ENCODE measurements around the gene CPSF4.

CPSF4 gene

DNA sequence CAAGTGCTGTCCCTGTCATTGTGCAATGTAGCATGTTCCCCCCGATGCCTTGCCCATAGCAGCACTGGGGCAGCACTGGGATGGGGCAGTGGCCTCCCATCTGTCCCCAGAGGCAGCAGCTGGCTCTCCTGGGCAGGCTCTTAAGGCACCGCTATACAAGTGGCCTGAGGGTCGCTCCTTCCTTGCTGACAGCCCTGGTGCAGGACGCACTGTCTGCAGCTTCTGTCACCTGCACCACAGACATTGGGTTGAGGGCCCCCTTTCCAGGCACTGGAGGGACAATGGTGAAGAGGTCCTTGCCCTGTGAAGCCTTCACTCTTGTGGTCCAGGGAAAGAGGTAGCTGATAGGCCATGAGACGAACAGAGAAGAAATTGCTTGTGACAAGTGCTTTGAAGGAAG lies 10.6 kb downstream of the CPSF4 start:
- DNase-seq: no peak

GRCh38 chr7:99451936-99452335 lies 13.2 kb downstream of the CPSF4 start:
- DNase-seq: no peak

- DNase-seq: no peak
These were observed 13.8 kb downstream of the CPSF4 start for GRCh38 chr7:99452541-99452940.

DNA sequence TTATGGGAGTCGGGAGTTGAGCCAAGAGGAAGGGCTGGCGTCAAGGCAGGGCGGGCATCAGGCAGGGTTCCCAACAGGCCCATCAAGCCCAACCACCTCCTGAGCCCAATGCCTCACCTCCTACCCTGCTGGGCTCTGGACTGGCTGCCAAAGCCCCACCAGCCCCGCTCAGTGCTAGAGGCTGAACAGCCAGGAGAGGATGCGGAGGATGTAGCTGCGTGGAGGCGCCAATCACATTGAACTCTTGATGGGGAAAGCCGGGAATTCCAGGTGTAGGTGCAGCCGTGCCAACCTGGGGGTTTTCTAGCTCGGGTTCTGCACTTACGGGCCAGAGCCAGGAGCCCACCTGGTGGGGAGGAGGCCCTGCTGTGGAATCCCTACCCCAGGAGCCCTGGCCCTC lies 14.4 kb downstream of the CPSF4 start:
- no peak for DNase-seq

DNA sequence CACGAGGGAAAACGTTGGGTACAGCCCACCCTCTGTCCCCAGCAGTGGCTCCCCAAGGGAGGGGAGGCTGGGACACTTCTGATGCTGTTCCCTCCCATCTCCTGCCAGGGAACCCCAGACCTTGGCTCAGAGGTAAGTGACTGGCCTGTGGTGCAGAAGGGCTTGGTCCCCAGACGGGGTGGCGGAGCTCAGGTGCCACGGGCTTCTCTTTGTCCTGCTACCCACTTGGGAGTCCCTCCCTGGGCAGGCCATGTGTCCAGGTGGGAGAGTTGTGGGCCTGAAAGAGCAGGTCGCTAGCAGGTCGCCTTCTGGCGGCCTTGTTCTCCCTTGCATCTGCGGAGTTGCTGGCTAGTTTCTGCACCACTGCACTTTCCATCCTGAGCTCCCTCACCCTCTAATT lies 17.1 kb downstream of the CPSF4 start:
- no peak for DNase-seq

DNA sequence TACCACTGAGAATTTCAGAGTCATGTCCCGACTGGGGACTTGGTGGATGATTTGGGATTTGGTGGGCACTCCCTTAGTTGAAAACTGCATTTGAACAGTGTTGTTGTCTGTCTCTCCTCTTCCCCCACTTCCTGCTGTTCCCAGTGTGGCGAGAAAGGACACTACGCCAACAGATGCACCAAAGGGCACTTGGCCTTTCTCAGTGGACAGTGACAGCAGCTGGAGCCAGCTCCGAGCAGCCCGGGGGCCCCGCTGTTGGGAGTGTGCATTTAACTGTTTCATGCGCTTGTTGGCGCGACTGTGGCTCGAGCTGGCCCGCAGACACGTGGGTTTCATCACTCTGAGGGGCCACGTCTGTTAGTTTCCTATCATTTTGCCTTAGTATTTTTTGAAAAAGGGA lies 17.5 kb downstream of the CPSF4 start:
- no peak for DNase-seq

DNA sequence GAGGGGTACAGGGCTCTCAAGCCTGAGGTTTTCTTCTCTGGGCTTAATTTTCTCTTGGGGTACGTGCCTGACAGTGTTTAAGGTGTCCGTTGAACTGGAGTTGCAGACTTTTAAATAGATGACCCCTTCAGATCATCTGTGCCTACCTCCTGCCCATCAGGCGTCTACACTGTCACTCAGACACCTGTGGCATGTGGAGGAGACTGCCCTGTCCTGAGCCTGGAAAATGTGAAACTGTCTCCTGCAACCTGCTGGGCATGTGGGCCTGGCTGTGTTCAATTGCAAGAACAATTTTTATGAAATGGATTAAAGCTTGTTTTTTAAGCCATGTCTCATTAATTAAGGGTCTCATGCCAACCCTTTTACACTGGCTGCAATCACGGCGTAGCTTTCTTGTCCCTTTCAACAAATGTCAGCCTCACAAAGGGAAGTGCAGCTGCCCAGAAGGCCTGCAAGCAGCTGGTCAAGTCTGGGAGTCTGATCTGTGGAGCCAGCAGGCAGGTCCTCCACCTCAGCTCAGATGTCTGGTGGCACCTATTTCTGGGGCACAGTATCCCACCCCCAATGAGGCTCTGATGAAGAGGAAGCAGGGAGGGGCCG lies 18.4 kb downstream of the CPSF4 start:
- no peak for DNase-seq

- no peak for DNase-seq
These were observed 19.1 kb downstream of the CPSF4 start for GRCh38 chr7:99457650-99458493.

GRCh38 chr7:99459087-99459486 lies 20.3 kb downstream of the CPSF4 start:
- no peak for DNase-seq

DNA sequence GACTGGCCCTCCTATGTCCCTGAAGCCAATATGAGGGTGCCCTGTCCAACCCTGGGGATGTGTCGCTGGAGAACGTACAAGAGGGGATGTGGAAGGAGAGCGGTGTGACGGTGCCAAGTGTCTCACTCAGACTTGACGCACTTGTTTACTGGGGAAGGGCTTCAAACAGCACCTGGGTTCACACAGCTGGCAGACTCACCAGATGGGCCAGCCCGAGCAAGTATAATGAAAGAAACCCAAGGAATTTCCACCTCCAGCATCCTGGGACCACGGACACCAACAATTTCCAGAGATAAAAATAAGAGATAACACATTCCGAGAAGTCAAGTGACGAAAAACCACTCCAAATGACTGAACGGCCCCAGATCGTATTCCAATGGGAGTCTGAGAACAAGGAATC lies 21.9 kb downstream of the CPSF4 start:
- no peak for DNase-seq

DNA sequence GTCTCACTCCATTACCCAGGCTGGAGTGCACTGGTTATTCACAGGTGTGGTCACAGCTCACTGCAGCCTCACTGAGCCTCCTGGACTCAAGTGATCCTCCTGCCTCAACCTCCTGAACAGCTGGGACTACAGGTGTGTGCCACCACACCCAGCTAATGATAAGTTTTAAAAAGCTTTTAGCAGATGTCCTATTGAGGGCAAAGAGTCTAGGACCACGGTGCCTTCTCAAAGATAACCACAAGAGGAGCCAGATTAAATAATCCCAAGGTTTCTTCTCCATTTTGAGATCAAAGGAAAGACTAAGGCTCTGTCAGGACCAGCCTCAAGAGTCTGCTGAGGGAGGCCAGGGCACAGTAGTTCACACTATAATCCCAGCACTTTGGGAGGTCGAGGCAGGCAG lies 22.5 kb downstream of the CPSF4 start:
- DNase-seq: no peak

DNA sequence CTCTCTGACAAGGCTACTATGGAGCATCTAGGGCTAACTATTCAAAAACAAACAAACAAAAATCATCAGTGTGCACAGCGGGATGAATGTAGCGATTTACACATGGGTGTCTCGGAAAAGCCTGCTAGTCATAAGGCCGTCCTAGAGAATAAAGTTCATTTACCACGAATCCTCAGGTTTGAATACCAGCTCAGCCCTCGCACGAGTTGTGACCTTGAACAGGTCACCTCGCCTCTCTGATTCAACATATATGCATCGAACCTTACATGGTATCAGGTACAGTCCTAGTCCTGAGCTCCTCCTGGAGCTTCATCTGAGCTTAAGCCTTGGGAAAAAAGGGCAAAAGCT lies 26.7 kb downstream of the CPSF4 start:
- no peak for DNase-seq

- no peak for DNase-seq
These were observed 29.7 kb downstream of the CPSF4 start for GRCh38 chr7:99468336-99468918.

DNA sequence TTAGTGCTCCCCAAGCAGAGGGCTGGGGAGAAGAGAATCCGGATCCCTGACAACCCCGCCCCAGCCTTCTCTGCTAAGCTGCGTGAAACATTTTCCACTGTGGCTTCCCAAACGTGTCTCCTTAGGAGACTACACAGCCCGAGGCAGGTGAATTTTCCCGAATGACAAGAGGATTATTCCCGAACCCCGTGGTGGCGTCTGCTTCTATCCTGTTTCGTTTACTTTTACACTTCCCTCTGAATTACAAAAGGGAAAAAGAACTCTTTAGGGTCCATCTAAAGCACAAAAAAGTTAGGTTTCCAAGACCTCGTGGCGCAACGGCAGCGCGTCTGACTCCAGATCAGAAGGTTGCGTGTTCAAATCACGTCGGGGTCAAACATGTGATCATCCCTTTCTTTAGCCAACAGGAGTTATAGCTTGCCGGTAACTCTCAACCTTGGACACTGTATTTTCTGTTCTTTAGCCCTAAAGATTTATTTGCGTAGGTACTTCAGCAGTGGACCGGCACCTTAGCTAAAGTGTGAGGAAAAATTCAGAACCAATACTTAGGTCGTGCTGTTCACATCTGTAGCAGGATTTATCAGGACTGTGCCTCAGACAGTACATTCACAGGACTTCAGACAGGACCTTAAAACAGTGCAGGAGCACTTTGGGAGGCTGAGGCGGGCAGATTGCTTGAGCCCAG lies 30.8 kb downstream of the CPSF4 start:
- no peak for DNase-seq

DNA sequence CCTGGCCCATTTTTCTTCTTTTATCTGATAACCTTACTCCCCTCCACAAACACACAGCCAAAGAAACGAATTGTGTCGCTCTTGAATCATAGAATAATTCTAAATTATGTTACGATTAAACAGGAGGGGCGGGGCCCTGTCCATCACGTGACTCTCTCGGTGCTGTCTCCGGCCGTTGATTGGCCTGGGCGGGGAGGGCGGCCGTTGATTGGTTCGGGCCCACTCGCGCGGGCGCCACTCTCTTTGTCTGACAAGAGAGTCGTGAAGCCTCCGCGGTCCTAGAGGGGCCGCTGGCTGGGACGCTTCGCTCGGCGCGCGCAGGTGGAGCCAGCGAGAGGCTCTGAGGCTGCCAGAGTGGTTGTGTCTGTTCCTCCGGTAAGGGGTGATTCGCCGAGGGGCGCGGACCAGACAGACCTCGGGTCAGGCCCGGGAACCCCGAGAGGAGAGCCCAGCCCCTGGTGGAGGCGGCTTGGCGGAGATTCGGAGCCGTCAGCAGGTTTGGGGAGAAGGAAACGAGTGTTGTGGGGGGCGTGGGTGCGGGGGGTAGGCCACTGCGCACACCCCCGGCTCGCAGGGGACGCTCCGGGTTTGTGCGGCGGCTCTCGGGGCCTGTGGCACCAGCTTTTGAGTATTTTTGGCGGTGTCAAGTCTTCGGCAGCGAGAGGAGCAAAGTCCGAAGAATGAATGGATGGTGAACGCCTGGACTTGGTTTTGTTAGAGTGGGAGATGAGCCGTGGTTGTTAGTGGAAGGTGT lies 34.0 kb downstream of the CPSF4 start, which contains the start of gene ZNF789:
ZNF789 (plus strand) TSS at position 330 of the 754 bp plus-strand sequence. CDS start 3,567 bp downstream, outside the sequence.
- DNase-seq: peak; percentile 97

GRCh38 chr7:99473315-99473596 lies 34.5 kb downstream of the CPSF4 start:
- no peak for DNase-seq

DNA sequence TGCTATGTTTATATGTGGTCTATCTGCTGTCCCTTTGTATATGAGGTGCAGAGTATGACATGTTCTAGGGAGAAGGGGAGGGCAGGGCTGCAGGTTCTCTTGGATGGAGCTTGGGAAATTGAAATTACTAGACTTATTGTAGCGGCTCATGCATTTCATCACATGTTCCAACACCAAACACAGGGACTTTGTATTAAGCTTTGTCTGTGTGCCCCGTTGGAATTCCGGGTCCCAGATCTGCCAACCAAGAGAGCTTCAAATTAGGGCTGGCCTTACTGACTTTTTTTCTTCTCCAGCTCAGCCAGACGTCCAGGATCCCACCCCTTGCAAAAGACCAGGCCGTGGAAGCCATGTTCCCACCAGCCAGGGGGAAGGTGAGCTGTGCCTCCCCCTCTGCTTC lies 37.4 kb downstream of the CPSF4 start:
- DNase-seq: no peak

GRCh38 chr7:99478464-99479440 lies 40.0 kb downstream of the CPSF4 start:
- no peak for DNase-seq

GRCh38 chr7:99485094-99485493 lies 46.4 kb downstream of the CPSF4 start:
- no peak for DNase-seq

- DNase-seq: no peak
These were observed 50.5 kb downstream of the CPSF4 start for GRCh38 chr7:99489235-99489634.

DNA sequence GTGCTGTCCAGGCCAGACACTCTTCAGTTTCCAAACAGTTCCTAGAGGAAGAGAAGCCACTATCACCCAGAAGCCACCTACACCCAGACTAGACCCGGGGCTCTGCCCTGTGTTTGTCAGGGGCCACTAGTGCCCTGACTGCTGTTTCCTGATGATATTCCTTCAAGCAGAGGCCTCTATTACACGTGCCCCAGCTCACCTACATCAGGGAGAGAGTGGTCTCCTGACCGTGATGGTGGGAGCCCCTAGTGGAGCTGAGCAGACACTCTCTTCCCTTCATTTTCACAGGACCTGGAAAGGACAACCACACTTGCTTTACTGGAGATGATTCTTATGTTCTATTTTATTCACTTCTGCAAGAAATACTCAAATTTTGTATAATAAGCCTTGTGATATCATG lies 52.1 kb downstream of the CPSF4 start:
- no peak for DNase-seq

DNA sequence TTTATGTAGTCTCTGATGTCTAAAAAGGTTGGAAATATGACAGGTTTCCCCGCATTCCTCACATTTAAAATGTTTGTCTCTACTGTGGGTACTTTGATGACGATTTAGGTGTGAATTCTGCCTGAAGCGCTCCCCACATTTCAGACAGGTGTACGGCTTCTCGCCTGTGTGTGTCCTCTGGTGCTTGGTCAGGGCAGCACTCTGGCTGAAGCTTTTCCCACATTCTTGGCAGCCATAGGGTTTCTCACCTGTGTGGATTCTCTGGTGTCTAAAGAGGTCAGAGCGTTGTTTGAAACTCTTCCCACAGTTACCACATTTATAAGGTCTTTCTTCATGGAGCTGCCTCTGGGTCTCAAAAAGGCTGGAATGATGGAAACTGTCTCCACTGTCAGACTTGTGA lies 55.1 kb downstream of the CPSF4 start:
- DNase-seq: no peak
